ENCODE results near the gene NUPR2.

- no peak for TF ChIP-seq CTCF (IDR thresholded peaks at IDR 0.05)
- TF ChIP-seq EZH2 (IDR thresholded peaks at IDR 0.05), result no peak
- TF ChIP-seq EZH2phosphoT487 (IDR thresholded peaks at IDR 0.05), result no peak
Observed at GRCh38 chr7:56097700-56098099, 18.5 kb downstream of the NUPR2 start.

Data from neural progenitor cell (in vitro differentiated cells).